Skeletal muscle satellite cell (primary cell): ENCODE data around the gene SLAMF9.

Experiments
- H3K27me3 ChIP-seq: 2 replicates; pipeline ENCODE4 v1.7.0; 2013; ENCODE audit warnings: low read length; ENCODE audit not compliant: control insufficient read depth, insufficient read depth
- H3K36me3 ChIP-seq: 2 replicates; pipeline ENCODE4 v1.7.0; 2013; ENCODE audit warnings: mild to moderate bottlenecking, control low read depth, low read length; ENCODE audit not compliant: insufficient read depth
- H3K4me1 ChIP-seq: 2 replicates; pipeline ENCODE4 v1.7.0; 2013; ENCODE audit warnings: low read length; ENCODE audit not compliant: control insufficient read depth, insufficient read depth
- H3K4me2 ChIP-seq: 2 replicates; pipeline ENCODE4 v1.7.0; 2013; ENCODE audit warnings: mild to moderate bottlenecking, low read length
- H3K4me3 ChIP-seq: 2 replicates; pipeline ENCODE4 v1.7.0; 2013; ENCODE audit warnings: low read length
- H3K9ac ChIP-seq: 2 replicates; pipeline ENCODE4 v1.7.0; 2013; ENCODE audit warnings: mild to moderate bottlenecking, low read depth, low read length, moderate library complexity
- H3K9me3 ChIP-seq: replicated peaks from 2 replicates; pipeline ENCODE4 v1.7.0; 2013; ENCODE audit warnings: mild to moderate bottlenecking, control low read depth, low read length

Gene SLAMF9

GRCh38 chr1:159986531-159986930 is 32.5 kb upstream of the SLAMF9 start:
- Histone ChIP-seq H3K4me1 (no peaks in the 10 kb centered on the region), H3K27me3 (peaks cover 18% of the 10 kb centered on the region), H3K9ac (no peak overlapping the region), H3K4me3 (no peak overlapping the region), H3K36me3 (no peaks in the 10 kb centered on the region), H3K9me3 (no peaks in the 10 kb centered on the region), H3K4me2 (no peak overlapping the region)

- Histone ChIP-seq H3K4me1 (no peaks in the 10 kb centered on the region), H3K4me2 (no peak overlapping the region), H3K27me3 (peaks cover 19% of the 10 kb centered on the region), H3K9me3 (no peaks in the 10 kb centered on the region), H3K9ac (no peak overlapping the region), H3K36me3 (no peaks in the 10 kb centered on the region), H3K4me3 (no peak overlapping the region)
Measured at GRCh38 chr1:159986093-159986492, 32.1 kb upstream of the SLAMF9 start.

- Histone ChIP-seq H3K9ac (no peak overlapping the region), H3K4me2 (no peak overlapping the region), H3K4me1 (no peaks in the 10 kb centered on the region), H3K4me3 (no peak overlapping the region), H3K9me3 (no peaks in the 10 kb centered on the region), H3K36me3 (no peaks in the 10 kb centered on the region), H3K27me3 (peaks cover 19% of the 10 kb centered on the region)
Measured at GRCh38 chr1:159985473-159985872, 31.4 kb upstream of the SLAMF9 start.

- Histone ChIP-seq H3K4me1 (no peaks in the 10 kb centered on the region), H3K27me3 (peaks cover 28% of the 10 kb centered on the region), H3K4me2 (no peak overlapping the region), H3K9me3 (no peaks in the 10 kb centered on the region), H3K4me3 (no peak overlapping the region), H3K9ac (no peak overlapping the region), H3K36me3 (no peaks in the 10 kb centered on the region)
Measured at GRCh38 chr1:159983681-159984080, 29.6 kb upstream of the SLAMF9 start.

GRCh38 chr1:159982280-159982679 is 28.2 kb upstream of the SLAMF9 start:
- H3K27me3 ChIP-seq = peaks cover 33% of the 10 kb centered on the region
- no peaks in the 10 kb centered on the region for H3K9me3 ChIP-seq

GRCh38 chr1:159981351-159982055 is 27.5 kb upstream of the SLAMF9 start:
- no peak overlapping the region for H3K4me3 ChIP-seq

More at GRCh38 chr1:159982280-159982679, 28.2 kb upstream of the SLAMF9 start:
- Histone ChIP-seq H3K4me1 (no peaks in the 10 kb centered on the region), H3K4me2 (no peak overlapping the region), H3K4me3 (no peak overlapping the region), H3K9ac (no peak overlapping the region), H3K36me3 (no peaks in the 10 kb centered on the region)

GRCh38 chr1:159980786-159981185 is 26.7 kb upstream of the SLAMF9 start:
- no peak overlapping the region for H3K4me3 ChIP-seq
- no peak overlapping the region for H3K4me2 ChIP-seq
- no peak overlapping the region for H3K9ac ChIP-seq
- no peaks in the 10 kb centered on the region for H3K36me3 ChIP-seq
- no peaks in the 10 kb centered on the region for H3K9me3 ChIP-seq
- H3K27me3 ChIP-seq = peaks cover 43% of the 10 kb centered on the region
- H3K4me1 ChIP-seq = no peaks in the 10 kb centered on the region

More at GRCh38 chr1:159981351-159982055, 27.5 kb upstream of the SLAMF9 start:
- Histone ChIP-seq H3K36me3 (no peaks in the 10 kb centered on the region), H3K9me3 (no peaks in the 10 kb centered on the region), H3K4me1 (no peaks in the 10 kb centered on the region), H3K27me3 (peaks cover 38% of the 10 kb centered on the region), H3K4me2 (no peak overlapping the region), H3K9ac (no peak overlapping the region)

- Histone ChIP-seq H3K4me3 (no peak overlapping the region), H3K9ac (no peak overlapping the region), H3K36me3 (no peaks in the 10 kb centered on the region), H3K4me1 (no peaks in the 10 kb centered on the region), H3K4me2 (no peak overlapping the region), H3K9me3 (no peaks in the 10 kb centered on the region), H3K27me3 (peaks cover 50% of the 10 kb centered on the region)
Measured at GRCh38 chr1:159980076-159980475, 26.0 kb upstream of the SLAMF9 start.

- H3K4me2 ChIP-seq = no peak overlapping the region
- no peak overlapping the region for H3K4me3 ChIP-seq
Measured at GRCh38 chr1:159979257-159979656, 25.2 kb upstream of the SLAMF9 start.

GRCh38 chr1:159978107-159978398 is 24.0 kb upstream of the SLAMF9 start:
- H3K4me3 ChIP-seq = no peak overlapping the region

More at GRCh38 chr1:159979257-159979656, 25.2 kb upstream of the SLAMF9 start:
- Histone ChIP-seq H3K27me3 (peaks cover 53% of the 10 kb centered on the region), H3K9me3 (no peaks in the 10 kb centered on the region), H3K36me3 (no peaks in the 10 kb centered on the region), H3K9ac (no peak overlapping the region), H3K4me1 (no peaks in the 10 kb centered on the region)

GRCh38 chr1:159977364-159978106 is 23.5 kb upstream of the SLAMF9 start:
- no peak overlapping the region for H3K4me2 ChIP-seq
- H3K36me3 ChIP-seq = no peaks in the 10 kb centered on the region
- no peaks in the 10 kb centered on the region for H3K9me3 ChIP-seq
- H3K4me1 ChIP-seq = no peaks in the 10 kb centered on the region
- no peak overlapping the region for H3K4me3 ChIP-seq
- H3K27me3 ChIP-seq = peaks cover 47% of the 10 kb centered on the region
- no peak overlapping the region for H3K9ac ChIP-seq

More at GRCh38 chr1:159978107-159978398, 24.0 kb upstream of the SLAMF9 start:
- Histone ChIP-seq H3K4me2 (no peak overlapping the region), H3K4me1 (no peaks in the 10 kb centered on the region), H3K9me3 (no peaks in the 10 kb centered on the region), H3K9ac (no peak overlapping the region), H3K36me3 (no peaks in the 10 kb centered on the region), H3K27me3 (peaks cover 47% of the 10 kb centered on the region)
